Duodenal mucosa (tissue), 2 donors: ENCODE results near the gene ITGA11.

Experiments used
- H3K27ac ChIP-seq: one replicate; pipeline ENCODE4 v1.7.0; 2013; ENCODE audit warnings: low read depth, low read length
- H3K27me3 ChIP-seq, 2 donors: one replicate each; pipeline ENCODE4 v1.7.0; 2013; ENCODE audit warnings: low read length in 2 of 2, control low read depth in 1 of 2; ENCODE audit not compliant: insufficient read depth in 2 of 2, control insufficient read depth in 1 of 2
- H3K36me3 ChIP-seq, 2 donors: one replicate each; pipeline ENCODE4 v1.7.0; 2013; ENCODE audit warnings: low read length in 2 of 2, control low read depth in 1 of 2; ENCODE audit not compliant: insufficient read depth in 2 of 2, control insufficient read depth in 1 of 2
- H3K4me1 ChIP-seq, 2 donors: one replicate each; pipeline ENCODE4 v1.7.0; 2013; ENCODE audit warnings: low read length in 2 of 2, control low read depth in 1 of 2; ENCODE audit not compliant: insufficient read depth in 2 of 2, control insufficient read depth in 1 of 2
- H3K4me3 ChIP-seq, 2 donors: one replicate each; pipeline ENCODE4 v1.7.0; 2013; ENCODE audit warnings: low read length in 2 of 2, low read depth in 1 of 2
- H3K9ac ChIP-seq, 2 donors: one replicate each; pipeline ENCODE4 v1.7.0; 2013; ENCODE audit warnings: low read length in 2 of 2, low read depth in 1 of 2
- H3K9me3 ChIP-seq, 2 donors: one replicate each; pipeline ENCODE4 v1.7.0; 2013; ENCODE audit warnings: low read length in 2 of 2, control low read depth in 1 of 2; ENCODE audit not compliant: control insufficient read depth in 1 of 2

The ITGA11 gene

DNA sequence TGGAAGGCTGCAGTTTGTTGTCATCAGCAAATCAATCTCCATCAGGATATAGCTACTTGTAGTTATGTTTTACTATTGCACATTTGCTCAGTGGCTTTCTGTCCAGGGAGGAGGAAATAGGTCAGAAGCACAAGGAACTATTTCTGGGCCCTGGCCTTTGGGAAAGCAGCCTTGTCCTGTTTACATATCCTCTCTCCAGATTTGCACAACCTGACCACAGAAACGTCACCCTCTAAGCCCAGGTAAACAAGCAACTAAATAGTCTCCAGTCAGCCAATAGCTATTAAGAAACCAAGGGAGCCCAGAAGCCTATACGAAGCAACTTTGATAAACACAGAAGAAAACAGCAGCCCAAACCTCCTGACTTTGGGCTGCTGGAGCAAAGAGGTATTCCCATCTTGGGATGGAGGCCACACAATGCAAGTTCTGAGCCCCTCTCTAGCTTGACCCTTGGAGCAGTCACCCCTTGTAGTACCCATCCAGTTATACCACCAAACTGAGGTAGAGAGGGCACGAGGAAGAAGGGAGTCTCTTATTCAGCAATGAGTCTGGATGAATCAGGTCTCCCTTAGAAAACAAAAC is 156.7 kb downstream of the ITGA11 start:
- no peak overlapping the region for H3K27ac ChIP-seq
- no peaks in the 10 kb centered on the region for H3K9me3 ChIP-seq
- no peaks in the 10 kb centered on the region for H3K27me3 ChIP-seq
- H3K4me1 ChIP-seq = peaks cover 25 to 33% of the 10 kb centered on the region in 2 donors
- H3K4me3 ChIP-seq = no peak overlapping the region
- no peaks in the 10 kb centered on the region for H3K36me3 ChIP-seq
- no peak overlapping the region for H3K9ac ChIP-seq

DNA sequence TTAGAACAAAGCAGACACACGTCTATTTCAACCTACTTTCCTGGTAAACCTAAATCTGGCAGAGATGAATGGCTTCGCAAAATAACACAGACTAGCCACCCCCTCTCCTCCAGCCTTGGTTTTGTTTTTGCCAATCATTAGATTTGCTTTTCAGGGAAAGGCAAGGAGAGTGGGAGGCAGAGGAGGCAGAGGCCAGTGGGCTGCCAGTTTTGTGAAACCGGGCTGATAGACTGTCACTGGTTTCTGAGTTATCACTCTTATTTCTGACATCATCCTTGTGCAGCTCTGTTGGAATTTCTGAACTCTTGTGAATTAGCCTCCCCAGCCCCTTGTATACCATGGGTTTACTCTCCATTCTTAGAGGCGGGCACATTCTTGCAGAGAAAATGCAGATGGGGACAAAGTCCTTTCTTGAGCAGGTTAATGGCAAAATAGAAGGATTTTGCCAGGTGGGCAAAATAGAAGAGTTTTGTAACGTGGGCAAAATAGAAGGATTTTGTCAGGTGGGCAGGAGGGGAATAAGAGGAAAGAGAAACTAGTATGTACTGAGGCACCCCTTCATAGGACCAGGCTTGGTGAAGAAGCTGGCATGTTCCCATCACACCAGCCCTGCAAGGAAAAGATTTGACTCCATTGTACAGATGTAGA is 157.6 kb downstream of the ITGA11 start:
- H3K27ac ChIP-seq = no peak overlapping the region

DNA sequence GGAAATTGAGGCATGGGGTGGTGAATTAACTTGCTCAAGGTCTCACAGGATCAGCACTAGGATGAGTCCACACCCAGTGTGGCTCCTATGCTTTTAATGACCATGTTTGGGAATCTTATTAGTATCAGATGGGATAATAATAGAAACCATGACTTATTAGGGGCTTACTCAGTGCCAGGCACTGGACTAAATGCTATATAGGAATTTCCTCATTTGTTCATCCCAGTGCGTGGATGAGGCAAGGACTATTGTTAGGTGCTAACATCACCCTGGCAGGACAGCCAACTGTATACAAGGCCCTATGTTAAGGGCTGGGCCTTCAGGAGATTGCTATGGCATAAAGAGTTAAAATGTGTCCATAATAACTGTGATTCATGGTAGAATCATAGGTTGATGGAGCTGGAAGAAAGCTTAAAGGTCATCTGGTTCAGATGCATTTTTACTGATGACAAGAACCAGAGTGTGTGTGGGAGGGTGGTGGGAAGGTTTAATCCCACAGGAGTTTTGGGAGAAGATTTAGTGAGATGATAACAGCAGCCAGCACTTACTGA is 159.2 kb downstream of the ITGA11 start:
- no peak overlapping the region for H3K27ac ChIP-seq
- H3K9ac ChIP-seq = no peak overlapping the region
- H3K4me3 ChIP-seq = no peak overlapping the region
- no peaks in the 10 kb centered on the region for H3K9me3 ChIP-seq
- H3K4me1 ChIP-seq = peaks cover 10 to 20% of the 10 kb centered on the region in 2 donors
- H3K36me3 ChIP-seq = no peaks in the 10 kb centered on the region
- peaks cover 3 to 5% of the 10 kb centered on the region in 2 donors for H3K27me3 ChIP-seq

More for the DNA sequence above, 157.6 kb downstream of the ITGA11 start:
- Histone ChIP-seq H3K9ac (no peak overlapping the region), H3K4me3 (no peak overlapping the region), H3K9me3 (no peaks in the 10 kb centered on the region), H3K4me1 (peaks cover 16 to 24% of the 10 kb centered on the region in 2 donors), H3K36me3 (no peaks in the 10 kb centered on the region), H3K27me3 (no peaks in the 10 kb centered on the region)

DNA sequence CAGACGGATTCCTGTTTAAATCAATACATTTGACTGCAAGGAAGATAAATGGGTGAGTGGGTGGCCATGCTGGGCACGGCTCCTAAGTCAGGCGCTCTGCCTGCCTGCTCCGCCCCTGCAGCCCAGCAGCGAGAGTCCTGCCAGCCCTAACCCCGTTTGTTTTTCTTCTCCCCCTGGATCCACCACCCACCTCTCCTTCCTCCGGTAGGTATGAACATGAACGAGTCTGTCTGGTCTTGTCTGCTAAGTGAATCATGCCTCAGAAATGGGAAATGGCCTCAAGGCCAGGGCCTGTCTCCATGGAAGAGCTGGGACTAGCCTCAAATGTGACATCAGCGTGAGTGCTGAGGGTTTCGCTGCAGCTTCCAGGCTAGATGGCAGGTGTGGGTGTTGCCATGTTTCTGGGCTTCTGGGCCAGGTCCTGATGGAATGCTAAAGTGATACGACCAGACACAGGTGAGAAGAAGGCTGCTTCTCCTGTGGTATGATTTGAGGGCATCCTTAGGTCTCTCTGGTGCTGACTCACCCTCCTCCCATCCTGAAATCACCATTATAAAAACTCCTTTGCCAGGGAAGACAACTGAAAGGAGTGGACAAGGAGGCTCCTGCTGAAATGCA is 160.0 kb downstream of the ITGA11 start:
- H3K4me1 ChIP-seq = peaks cover 7 to 20% of the 10 kb centered on the region in 2 donors
- H3K4me3 ChIP-seq = no peak overlapping the region
- H3K9ac ChIP-seq = no peak overlapping the region
- peaks cover 7 to 10% of the 10 kb centered on the region in 2 donors for H3K27me3 ChIP-seq
- no peaks in the 10 kb centered on the region for H3K36me3 ChIP-seq
- no peak overlapping the region for H3K27ac ChIP-seq
- no peaks in the 10 kb centered on the region for H3K9me3 ChIP-seq

DNA sequence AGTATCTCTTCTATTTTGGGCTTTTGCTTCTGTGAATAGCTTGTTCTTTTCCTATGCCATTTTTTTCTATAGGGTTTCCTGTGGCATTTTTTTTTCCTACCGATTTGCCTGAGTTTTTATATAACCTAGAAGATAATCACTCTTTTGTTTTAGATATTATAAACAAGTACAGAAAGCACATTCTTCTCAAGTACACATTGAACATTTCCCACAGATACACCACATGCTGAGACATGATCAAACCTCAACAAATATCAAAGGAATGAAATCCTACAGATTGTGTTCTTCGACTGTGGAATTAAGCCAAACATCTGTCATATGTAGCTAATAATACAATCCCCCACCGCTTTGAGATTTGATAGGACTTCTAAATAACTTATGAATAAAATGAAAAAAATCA is 163.6 kb downstream of the ITGA11 start:
- Histone ChIP-seq H3K4me1 (no peaks in the 10 kb centered on the region), H3K36me3 (no peaks in the 10 kb centered on the region), H3K9ac (no peak overlapping the region), H3K4me3 (no peak overlapping the region), H3K9me3 (no peaks in the 10 kb centered on the region), H3K27me3 (peaks cover 10 to 13% of the 10 kb centered on the region in 2 donors), H3K27ac (no peak overlapping the region)

DNA sequence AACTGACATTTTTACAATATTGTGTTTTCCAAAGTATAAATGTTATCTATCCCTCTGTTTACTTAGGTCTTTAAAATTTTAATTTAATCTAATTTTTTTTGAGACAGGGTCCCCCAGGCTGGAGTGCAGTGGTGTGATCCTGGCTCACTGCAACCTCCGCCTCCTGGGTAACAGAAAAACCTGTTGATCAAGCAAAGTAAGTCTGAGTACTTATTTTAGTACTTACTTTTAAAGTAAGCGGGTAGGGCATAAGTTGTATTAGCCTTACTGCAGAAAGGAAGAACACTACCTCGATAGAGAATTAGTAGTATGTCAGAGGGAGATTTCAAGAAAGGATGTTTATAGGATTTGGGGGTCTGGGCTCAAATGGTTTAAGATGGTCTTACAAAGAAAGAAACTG is 166.3 kb downstream of the ITGA11 start:
- H3K9me3 ChIP-seq = no peaks in the 10 kb centered on the region
- H3K9ac ChIP-seq = no peak overlapping the region
- no peaks in the 10 kb centered on the region for H3K36me3 ChIP-seq
- H3K27me3 ChIP-seq = peaks cover 10 to 13% of the 10 kb centered on the region in 2 donors
- no peak overlapping the region for H3K4me3 ChIP-seq
- no peak overlapping the region for H3K27ac ChIP-seq
- no peaks in the 10 kb centered on the region for H3K4me1 ChIP-seq

DNA sequence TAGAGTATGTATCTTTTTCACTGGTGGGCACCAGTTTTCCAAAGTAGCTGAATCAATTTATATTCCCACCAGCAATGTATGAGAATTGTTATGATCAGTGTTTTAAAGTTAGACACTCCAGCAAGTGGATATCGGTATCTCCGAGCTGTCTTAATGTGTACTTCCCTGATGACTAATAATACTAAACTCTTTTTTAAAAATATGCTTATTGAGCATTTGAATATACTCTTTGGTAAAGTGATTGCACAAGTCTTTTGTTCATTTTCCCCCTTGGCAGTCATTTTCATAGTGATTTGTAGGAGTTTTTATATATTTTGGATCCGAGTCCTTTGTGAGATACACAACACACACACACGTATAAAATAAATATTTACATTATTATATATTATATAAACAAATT is 166.9 kb downstream of the ITGA11 start:
- H3K27me3 ChIP-seq = peaks cover 10 to 13% of the 10 kb centered on the region in 2 donors
- H3K4me3 ChIP-seq = no peak overlapping the region
- H3K27ac ChIP-seq = no peak overlapping the region
- no peak overlapping the region for H3K9ac ChIP-seq
- H3K9me3 ChIP-seq = no peaks in the 10 kb centered on the region
- H3K4me1 ChIP-seq = no peaks in the 10 kb centered on the region
- no peaks in the 10 kb centered on the region for H3K36me3 ChIP-seq

DNA sequence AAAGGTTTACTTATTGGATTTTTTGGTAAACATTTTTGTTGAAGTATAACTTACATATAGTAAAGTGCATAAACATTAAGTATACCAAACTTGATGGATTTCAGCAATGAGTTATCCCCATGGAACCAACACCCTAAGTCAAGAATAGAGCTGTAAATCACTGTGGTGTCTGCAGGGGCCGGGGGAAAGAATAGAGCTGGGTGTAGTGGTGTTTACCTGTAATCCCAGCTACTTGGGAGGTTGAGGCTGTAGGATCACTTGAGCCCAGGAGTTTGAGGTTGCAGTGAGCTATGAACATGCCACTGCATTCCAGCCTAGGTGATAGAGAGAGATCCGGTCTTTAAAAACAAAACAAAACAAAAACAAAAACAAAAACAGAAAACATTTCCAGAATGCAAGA is 167.7 kb downstream of the ITGA11 start:
- Histone ChIP-seq H3K4me3 (no peak overlapping the region), H3K27me3 (peaks cover 10 to 13% of the 10 kb centered on the region in 2 donors), H3K4me1 (no peaks in the 10 kb centered on the region), H3K27ac (no peak overlapping the region), H3K9ac (no peak overlapping the region), H3K9me3 (no peaks in the 10 kb centered on the region), H3K36me3 (no peaks in the 10 kb centered on the region)

DNA sequence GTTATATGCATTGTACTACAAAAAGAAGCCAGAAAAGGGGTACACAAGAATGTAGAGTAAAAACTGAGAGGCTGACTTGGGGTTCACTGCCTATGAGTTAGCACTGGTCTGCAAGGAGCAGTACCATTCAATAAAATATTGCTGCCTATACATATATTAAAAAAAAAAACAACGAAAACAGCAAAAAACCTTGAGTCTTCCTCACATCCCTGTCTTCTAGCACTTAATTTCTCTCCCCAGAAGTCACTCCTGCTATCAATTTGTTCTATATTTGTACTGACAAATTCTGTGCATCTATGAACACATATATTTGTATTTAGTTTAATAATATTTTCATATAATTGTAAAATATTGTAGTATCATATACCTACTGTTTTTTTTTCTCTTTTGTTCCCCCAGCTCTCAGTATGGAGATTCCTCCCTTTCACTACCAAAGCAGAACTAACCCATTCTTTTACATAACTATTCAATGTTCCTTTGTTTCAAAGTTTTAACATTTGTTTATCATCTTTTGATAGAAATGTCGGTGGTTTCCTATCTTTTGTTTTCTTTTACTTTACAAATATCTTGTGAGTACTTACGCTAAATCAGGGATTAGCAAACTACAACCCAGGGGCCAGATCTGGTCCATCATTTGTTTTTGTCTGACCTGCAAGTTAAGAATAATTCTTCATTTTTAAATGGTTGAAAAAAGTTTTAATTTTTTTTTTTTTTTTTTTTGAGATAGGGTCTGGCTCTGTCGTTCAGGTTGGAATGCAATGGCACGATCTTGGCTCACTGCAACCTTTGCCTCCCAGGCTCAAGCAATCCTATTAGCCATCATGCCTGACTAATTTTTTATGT is 169.2 kb downstream of the ITGA11 start:
- peaks cover 6 to 7% of the 10 kb centered on the region in 2 donors for H3K27me3 ChIP-seq
- no peaks in the 10 kb centered on the region for H3K9me3 ChIP-seq
- H3K36me3 ChIP-seq = no peaks in the 10 kb centered on the region
- H3K27ac ChIP-seq = no peak overlapping the region
- no peak overlapping the region for H3K4me3 ChIP-seq
- no peak overlapping the region for H3K9ac ChIP-seq
- H3K4me1 ChIP-seq = no peaks in the 10 kb centered on the region
